PC-9 (cell line): ENCODE data around the gene LYST.

Experiments
- EZH2 ChIP-seq: fragments of 200-600 bp; sonication (generic); IDR thresholded peaks from 2 replicates; pipeline ENCODE4 v1.8.0; 2017; ENCODE audit warnings: antibody characterized with exemption, low read depth
- TF ChIP-seq, protein P1 (sequence below): fragments of 200-600 bp; sonication (generic); conservative IDR thresholded peaks from 2 replicates; pipeline ENCODE4 v1.6.1; 2017; ENCODE audit warnings: mixed run types, antibody characterized with exemption, mild to moderate bottlenecking, moderate library complexity

DNA sequence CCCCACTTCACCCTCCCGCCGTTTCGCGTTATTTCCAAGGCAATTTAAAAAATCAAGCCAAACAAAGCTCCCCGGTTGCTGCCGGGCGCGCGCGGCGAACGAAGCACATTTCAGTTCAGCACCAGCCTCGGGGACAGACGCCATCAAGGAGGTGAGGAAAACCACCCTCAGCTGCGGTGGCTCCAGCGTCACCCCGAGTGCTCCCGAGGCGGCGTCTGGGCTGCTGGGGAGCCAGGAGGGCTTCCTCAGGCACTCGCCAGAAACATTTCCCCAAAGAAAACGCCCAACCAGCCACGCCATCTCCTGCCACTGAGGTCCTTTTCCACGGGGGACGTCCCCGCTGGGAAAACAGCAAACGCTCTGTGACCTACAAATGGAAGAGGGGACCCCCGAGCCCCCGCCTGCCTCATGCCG, 217.7 kb downstream of the LYST start:
- TF ChIP-seq, protein P1, sequence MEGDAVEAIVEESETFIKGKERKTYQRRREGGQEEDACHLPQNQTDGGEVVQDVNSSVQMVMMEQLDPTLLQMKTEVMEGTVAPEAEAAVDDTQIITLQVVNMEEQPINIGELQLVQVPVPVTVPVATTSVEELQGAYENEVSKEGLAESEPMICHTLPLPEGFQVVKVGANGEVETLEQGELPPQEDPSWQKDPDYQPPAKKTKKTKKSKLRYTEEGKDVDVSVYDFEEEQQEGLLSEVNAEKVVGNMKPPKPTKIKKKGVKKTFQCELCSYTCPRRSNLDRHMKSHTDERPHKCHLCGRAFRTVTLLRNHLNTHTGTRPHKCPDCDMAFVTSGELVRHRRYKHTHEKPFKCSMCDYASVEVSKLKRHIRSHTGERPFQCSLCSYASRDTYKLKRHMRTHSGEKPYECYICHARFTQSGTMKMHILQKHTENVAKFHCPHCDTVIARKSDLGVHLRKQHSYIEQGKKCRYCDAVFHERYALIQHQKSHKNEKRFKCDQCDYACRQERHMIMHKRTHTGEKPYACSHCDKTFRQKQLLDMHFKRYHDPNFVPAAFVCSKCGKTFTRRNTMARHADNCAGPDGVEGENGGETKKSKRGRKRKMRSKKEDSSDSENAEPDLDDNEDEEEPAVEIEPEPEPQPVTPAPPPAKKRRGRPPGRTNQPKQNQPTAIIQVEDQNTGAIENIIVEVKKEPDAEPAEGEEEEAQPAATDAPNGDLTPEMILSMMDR: no peak
- no peak for TF ChIP-seq EZH2
